Endodermal cell (in vitro differentiated cells): ENCODE data around the gene OSCP1. TPM values are rescaled to one million over a fixed set of nuclear protein-coding genes. Genes with fewer than 3 reads are reported as not detected.
A peak's percentile ranks its signal among the peaks of the same experiment; 100 is the strongest.

ENCODE experiments used
- DNase-seq: peaks from one replicate; pipeline ENCODE4 v3.0.0-alpha.2; 2017
- H3K27ac ChIP-seq: 2 replicates; pipeline ENCODE4 v1.5.1; 2013; ENCODE audit warnings: mild to moderate bottlenecking, low read depth, low read length, moderate library complexity
- H3K27me3 ChIP-seq: 2 replicates; pipeline ENCODE4 v1.6.1; 2013; ENCODE audit warnings: mild to moderate bottlenecking, low read length, moderate library complexity; ENCODE audit not compliant: insufficient read depth, control insufficient read depth, poor library complexity, severe bottlenecking
- H3K36me3 ChIP-seq: 2 replicates; pipeline ENCODE4 v1.7.0; 2013; ENCODE audit warnings: mild to moderate bottlenecking, low read length, moderate library complexity; ENCODE audit not compliant: control insufficient read depth, insufficient read depth
- H3K4me1 ChIP-seq: one replicate; pipeline ENCODE4 v1.7.0; 2013; ENCODE audit warnings: low read length; ENCODE audit not compliant: control insufficient read depth, insufficient read depth
- H3K4me3 ChIP-seq: 2 replicates; pipeline ENCODE4 v1.5.1; 2013; ENCODE audit warnings: mild to moderate bottlenecking, low read length, moderate library complexity
- H3K9ac ChIP-seq: 2 replicates; pipeline ENCODE4 v1.6.1; 2013; ENCODE audit warnings: mild to moderate bottlenecking, low read length, moderate library complexity; ENCODE audit not compliant: poor library complexity, severe bottlenecking; ENCODE audit errors: extremely low read depth
- H3K9me3 ChIP-seq: 2 replicates; pipeline ENCODE4 v1.6.1; 2013; ENCODE audit warnings: mild to moderate bottlenecking, low read length, moderate library complexity; ENCODE audit not compliant: control insufficient read depth
- H3K27ac Mint-ChIP-seq: 2 replicates; pipeline ENCODE4 v1.8.0; 2020; ENCODE audit warnings: mixed read lengths
- H3K27me3 Mint-ChIP-seq: 2 replicates; pipeline ENCODE4 v1.8.0; 2021; ENCODE audit warnings: mild to moderate bottlenecking, mixed read lengths; ENCODE audit not compliant: insufficient read depth
- H3K36me3 Mint-ChIP-seq: 2 replicates; pipeline ENCODE4 v1.8.0; 2020; ENCODE audit warnings: low read depth, mixed read lengths
- H3K4me1 Mint-ChIP-seq: 2 replicates; pipeline ENCODE4 v1.8.0; 2020; ENCODE audit warnings: mixed read lengths
- H3K4me3 Mint-ChIP-seq: 2 replicates; pipeline ENCODE4 v1.8.0; 2020; ENCODE audit warnings: mild to moderate bottlenecking, moderate library complexity, mixed read lengths
- H3K9me3 Mint-ChIP-seq: 2 replicates; pipeline ENCODE4 v1.8.0; 2020; ENCODE audit warnings: mild to moderate bottlenecking, mixed read lengths
- WGBS, 2 experiments: methylation state at CpG; one replicate each; pipeline versions ENCODE4 v1.1.5 to v1.1.7; 2013; ENCODE audit warnings: missing lambda C conversion rate in 2 of 2, mixed read lengths in 1 of 2; ENCODE audit not compliant: insufficient coverage in 1 of 2, insufficient read length in 1 of 2; 5-methylcytosine and 5-hydroxymethylcytosine counted together
- total RNA-seq, 2 donors: library from RNA; stranded (reverse); fragmentation: NEBNext Ultra II Directional in 1 of 2; extraction: Animal tissue kit (Norgen Biotek cat#: 25700) in 1 of 2; gene quantifications; 2 replicates in 1 of 2; 3 replicates in 1 of 2; pipeline ENCODE4 v1.2.1, GENCODE V29; 2021
- TF ChIP-seq, protein P1 (sequence below): fragments of 200-600 bp; sonication (generic); conservative IDR thresholded peaks from 2 replicates; pipeline ENCODE4 v1.5.0; 2021; ENCODE audit warnings: antibody characterized with exemption, mild to moderate bottlenecking

The OSCP1 gene
- total RNA-seq, 2 donors from 2014 or later, result 9.6 to 10.5 TPM

DNA sequence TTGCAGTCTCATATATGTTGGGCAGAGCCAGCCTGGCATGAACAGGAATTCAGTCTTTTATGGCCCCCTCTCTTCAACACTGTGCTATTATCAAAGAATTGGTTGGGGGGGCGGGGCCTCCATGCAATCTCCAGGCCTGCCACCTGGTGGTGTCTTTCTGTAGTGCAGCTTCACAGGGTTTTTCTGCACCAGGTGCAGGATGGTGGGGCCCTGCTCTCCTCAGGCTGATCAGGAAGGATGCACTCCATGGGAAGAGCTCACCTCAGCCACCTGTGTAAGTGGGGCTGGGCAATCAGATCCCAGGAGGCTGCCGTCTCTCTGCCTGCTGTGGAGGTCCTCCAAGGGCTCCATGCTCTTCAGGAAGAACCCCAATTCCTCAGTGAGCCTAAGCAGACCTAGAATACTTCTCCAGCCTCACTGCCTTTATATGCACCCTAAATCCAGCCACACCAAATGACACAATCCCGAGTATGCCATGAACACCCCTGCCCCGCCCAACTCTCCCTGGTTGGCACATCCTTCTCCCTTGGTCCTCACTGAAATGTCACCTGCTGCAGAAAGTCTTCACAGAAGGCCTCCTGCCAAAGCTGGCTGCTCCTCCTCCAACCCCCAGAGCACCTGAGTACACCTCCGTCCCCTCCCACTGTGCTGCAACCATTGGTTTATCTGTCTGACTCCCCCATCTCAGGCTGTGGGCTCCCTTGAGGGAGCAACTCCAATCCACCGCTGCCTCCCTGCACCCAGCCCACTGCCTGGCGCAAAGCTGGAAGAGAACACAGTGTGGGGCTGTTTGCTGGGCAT, 81.0 kb downstream of the OSCP1 start:
- peaks cover 24% of the 10 kb centered on the region for H3K36me3 Mint-ChIP-seq
- Histone ChIP-seq H3K36me3 (peaks cover 48% of the 10 kb centered on the region), H3K9ac (no peak overlapping the region), H3K9me3 (no peaks in the 10 kb centered on the region), H3K4me1 (peaks cover 9% of the 10 kb centered on the region), H3K27ac (peak overlapping the region; percentile 12), H3K4me3 (no peak overlapping the region), H3K27me3 (no peaks in the 10 kb centered on the region)
- H3K9me3 Mint-ChIP-seq, result no peaks in the 10 kb centered on the region
- no peak overlapping the region for H3K4me3 Mint-ChIP-seq
- peaks cover 23% of the 10 kb centered on the region for H3K4me1 Mint-ChIP-seq
- no peaks in the 10 kb centered on the region for H3K27me3 Mint-ChIP-seq
- WGBS, 2 experiments, result 65 to 70% methylated on average over 3 to 7 of the region's 7 CpGs
- TF ChIP-seq, protein P1, sequence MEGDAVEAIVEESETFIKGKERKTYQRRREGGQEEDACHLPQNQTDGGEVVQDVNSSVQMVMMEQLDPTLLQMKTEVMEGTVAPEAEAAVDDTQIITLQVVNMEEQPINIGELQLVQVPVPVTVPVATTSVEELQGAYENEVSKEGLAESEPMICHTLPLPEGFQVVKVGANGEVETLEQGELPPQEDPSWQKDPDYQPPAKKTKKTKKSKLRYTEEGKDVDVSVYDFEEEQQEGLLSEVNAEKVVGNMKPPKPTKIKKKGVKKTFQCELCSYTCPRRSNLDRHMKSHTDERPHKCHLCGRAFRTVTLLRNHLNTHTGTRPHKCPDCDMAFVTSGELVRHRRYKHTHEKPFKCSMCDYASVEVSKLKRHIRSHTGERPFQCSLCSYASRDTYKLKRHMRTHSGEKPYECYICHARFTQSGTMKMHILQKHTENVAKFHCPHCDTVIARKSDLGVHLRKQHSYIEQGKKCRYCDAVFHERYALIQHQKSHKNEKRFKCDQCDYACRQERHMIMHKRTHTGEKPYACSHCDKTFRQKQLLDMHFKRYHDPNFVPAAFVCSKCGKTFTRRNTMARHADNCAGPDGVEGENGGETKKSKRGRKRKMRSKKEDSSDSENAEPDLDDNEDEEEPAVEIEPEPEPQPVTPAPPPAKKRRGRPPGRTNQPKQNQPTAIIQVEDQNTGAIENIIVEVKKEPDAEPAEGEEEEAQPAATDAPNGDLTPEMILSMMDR, result peak; percentile 92
- H3K27ac Mint-ChIP-seq, result peak overlapping the region; percentile 55
- peak; percentile 97 for DNase-seq

Other genes starting within 250 kb of the OSCP1 start
- gene THRAP3, start 226.0 kb downstream of the OSCP1 start, total RNA-seq, result 100 to 1,000 TPM; 145 to 165 TPM
- 10 to 100 TPM; 14.7 to 15.5 TPM for gene SH3D21, start 144.1 kb downstream of the OSCP1 start, total RNA-seq
- 10 to 100 TPM; 14.1 to 16.3 TPM for gene EVA1B, start 126.8 kb downstream of the OSCP1 start, total RNA-seq
- gene STK40, start 64.5 kb downstream of the OSCP1 start, total RNA-seq, result 10 to 100 TPM; 19.4 to 32.4 TPM
- 10 to 100 TPM; 37.5 to 45.6 TPM for gene LSM10, start 52.5 kb downstream of the OSCP1 start, total RNA-seq
- gene MRPS15, start 13.9 kb upstream of the OSCP1 start, total RNA-seq, result 100 to 1,000 TPM; 107 to 111 TPM
- 1 to 10 TPM; 1.5 TPM for gene CSF3R, start 32.5 kb upstream of the OSCP1 start, total RNA-seq